AG09319 (cell line): ENCODE measurements around the gene HDAC9.

Source experiments
- DNase-seq: peaks from one replicate; pipeline ENCODE4 v3.0.0-alpha.2; 2010; ENCODE audit warnings: low read depth; ENCODE audit errors: extremely low read depth
- TF ChIP-seq, protein P1 (sequence below): IDR thresholded peaks from 2 replicates; pipeline ENCODE4 v1.5.1; 2011; ENCODE audit warnings: low read depth, mild to moderate bottlenecking, inconsistent platforms, low read length, moderate library complexity

HDAC9 gene

DNA sequence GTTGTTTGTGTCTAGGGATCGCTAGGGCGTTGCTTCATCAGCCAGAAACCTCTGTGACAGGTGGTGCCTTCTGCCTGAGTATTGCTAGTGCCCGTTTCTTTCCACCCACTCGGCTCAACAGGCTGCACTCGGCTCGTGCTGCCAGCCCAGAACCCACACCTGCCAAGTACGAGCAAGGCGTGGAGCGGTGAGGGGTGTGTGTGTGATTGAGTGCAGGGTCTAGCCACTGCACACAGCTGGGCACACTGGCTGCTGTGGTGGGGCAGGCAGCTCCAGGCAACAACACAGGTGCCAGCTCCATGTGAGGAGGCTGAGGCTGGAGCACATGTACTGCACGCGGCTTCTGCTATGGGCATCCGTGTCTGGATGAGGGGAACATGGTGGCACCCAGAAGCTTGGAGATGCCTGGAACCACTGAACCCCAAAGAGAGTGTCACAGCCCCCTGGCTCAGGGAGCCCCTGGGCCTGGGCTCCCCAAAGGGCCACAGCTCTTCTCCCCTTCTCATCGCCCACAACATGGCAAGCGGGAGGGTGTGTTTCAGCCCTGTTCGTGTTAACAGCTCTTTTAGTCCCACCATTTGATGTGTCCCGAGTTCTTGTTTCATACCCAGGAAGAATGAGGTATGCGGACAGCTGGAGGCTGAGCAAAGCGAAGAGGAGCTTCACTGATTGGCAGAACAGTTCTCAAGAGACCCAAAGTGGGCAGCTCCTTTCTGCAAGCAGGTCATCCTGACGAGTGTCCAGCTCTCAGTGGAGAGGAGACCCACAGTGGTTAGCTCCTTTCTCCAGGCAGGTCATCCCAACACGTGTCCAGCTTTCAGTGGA is 78.1 kb downstream of the HDAC9 start:
- TF ChIP-seq, protein P1, sequence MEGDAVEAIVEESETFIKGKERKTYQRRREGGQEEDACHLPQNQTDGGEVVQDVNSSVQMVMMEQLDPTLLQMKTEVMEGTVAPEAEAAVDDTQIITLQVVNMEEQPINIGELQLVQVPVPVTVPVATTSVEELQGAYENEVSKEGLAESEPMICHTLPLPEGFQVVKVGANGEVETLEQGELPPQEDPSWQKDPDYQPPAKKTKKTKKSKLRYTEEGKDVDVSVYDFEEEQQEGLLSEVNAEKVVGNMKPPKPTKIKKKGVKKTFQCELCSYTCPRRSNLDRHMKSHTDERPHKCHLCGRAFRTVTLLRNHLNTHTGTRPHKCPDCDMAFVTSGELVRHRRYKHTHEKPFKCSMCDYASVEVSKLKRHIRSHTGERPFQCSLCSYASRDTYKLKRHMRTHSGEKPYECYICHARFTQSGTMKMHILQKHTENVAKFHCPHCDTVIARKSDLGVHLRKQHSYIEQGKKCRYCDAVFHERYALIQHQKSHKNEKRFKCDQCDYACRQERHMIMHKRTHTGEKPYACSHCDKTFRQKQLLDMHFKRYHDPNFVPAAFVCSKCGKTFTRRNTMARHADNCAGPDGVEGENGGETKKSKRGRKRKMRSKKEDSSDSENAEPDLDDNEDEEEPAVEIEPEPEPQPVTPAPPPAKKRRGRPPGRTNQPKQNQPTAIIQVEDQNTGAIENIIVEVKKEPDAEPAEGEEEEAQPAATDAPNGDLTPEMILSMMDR: no peak
- no peak for DNase-seq

DNA sequence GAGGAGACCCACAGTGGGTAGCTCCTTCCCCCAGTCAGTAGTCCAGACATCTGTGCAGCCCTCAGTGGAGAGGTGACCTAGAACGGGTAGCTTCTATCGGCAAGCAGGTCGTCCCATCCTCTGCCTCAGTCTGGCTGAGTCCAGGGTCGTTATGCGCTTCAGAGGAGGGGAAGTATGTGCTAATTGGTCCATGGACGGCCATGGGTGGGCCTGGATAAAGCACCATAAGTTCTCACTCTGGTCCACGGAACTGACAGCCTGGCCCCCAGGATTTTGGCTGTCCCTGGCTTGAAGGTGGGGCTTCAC is 78.6 kb downstream of the HDAC9 start:
- TF ChIP-seq, protein P1: no peak
- DNase-seq: no peak

DNA sequence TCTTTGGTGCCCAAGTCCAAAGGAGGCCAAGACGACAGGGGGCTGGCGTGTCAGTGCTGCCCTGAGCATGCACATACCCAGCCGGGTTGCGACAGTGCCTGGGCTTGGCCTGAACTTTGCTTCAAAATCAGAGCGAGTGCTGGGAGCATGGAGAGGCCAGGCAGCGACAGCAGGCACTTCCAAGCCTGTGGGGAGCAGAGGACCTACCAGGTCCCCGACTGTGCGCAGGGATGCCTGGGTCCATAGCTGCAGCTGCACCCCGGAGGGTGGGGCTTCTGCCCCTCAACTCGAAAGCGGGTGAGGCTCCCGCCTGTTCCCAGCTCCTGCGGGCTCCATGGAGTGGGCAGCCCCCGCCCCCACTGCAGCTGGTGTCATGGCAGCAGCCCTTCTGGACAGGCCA is 79.1 kb downstream of the HDAC9 start:
- no peak for DNase-seq
- TF ChIP-seq, protein P1: no peak

DNA sequence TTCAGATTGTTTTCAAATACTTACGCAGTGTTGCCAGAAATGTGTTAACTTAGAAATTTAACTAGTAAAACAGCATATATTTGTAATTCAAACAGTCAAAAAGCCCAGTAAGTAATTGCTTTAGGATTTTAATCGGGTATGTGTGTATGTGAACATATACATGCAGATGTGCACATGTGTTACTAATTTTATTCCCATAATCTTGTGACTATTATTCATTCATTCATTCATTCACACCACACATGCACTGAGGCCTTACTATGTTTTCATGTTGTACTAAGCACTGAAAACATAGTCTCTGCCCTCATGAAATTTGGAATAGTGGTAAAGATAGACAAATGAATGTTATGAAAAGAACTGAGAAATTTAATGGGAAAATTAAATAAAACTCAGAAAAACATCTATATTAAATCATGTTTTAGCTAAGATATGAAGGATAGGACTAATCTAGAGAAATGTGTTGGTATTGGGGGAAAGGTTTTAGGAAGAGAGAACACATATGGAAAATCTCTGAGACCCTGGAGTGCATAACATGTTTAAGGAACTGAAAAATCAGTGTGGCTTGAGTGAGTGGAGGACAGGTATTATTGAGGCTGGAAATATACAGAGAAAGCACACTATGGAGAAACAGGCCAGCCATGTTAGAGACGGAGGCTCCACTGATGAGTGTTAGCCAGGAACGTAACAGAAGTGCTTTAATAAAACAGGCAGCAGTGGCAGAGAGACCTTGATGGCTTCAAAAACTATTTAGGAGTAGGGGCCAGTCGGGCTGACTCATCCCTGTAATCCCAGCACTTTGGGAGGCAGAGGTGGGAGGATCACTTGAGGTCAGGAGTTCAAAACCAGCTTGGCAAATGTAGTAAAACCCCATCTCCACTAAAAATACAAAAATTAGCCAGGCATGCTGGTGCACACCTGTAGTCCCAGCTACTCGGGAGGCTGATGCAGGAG is 80.3 kb downstream of the HDAC9 start:
- TF ChIP-seq, protein P1: no peak
- DNase-seq: no peak

DNA sequence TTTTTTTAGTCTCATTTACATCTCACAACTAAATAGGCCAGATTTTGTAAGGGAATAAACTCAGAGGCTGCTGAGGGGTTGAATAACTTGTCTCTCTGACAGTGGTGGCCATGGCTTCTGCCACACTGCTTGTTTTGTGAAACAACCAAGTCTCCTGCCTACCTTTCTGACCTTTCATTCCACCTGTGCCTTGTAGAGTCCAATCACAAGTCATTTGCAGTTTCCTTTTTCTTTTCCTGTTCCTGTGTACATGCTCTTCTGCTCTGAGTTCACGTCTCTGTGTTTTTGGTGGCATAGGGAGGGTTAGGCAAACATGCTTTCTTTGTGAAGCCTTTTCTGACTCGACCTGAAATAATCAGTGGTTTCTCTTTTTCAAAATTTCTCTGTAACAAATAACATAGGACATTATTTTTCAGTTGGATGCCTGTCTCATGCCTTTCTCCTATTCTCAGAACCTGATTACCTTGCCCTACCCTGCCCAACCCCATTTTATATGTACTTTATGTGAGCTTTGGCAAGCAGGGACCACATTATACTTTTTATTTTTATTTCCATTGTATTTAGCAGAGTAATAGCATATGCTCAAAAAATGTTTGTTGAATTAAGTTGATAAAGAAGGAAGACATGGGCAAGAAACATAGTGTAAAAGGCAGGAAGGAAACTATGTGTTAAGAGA is 81.7 kb downstream of the HDAC9 start:
- TF ChIP-seq, protein P1: no peak

DNA sequence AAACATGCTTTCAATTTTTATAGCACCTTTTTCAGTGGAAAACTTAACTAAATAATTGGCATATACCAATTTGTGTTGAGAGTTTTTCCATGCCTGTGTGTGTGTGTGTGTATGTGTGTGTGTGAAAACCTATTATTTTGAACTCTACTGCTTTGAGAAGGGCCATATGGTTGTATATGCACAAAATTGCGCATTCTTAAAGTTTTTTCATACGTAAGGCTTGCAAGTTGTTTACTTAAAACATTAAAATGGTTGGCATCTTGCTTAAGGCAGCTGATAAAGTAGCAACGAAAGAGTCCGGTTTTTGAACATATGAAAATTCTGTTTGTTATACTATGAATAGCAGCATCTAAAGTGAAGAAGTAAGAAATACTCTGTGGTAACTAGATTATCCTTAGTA is 84.1 kb downstream of the HDAC9 start:
- no peak for DNase-seq
- TF ChIP-seq, protein P1: no peak

More for the DNA sequence above, 81.7 kb downstream of the HDAC9 start:
- no peak for DNase-seq
